Measurements from ENCODE around the gene HMCN2.

Gene HMCN2

DNA sequence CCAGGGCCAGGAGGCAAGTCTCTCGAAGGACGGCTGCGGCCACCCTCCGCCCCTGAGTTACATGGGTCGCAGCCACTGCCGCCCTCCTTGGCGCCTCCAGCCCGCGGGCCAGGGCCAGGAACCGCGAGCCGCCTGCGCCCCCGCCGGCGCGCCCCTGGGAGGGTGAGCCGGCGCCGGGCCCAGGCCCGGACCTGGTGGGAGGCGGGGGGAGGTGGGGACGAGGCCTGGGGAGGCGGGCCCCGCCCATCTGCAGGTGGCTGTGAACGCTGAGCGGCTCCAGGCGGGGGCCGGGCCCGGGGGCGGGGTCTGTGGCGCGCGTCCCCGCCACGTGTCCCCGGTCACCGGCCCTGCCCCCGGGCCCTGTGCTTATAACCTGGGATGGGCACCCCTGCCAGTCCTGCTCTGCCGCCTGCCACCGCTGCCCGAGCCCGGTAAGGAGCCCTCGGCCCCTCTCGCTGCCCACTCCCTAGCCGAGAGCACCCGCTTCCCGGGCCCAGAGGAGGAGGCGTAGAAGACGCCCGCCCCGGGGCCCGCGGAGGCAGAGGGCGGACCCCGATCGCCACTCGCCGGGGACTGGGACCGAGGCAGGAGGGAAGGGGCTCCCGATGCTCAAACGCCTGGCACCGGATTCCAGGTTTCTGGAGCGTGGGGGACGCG is 179.1 kb downstream of the HMCN2 start, which contains the start of gene ASS1:
Gene ASS1 (plus strand): TSS at position 397 of the 657 bp plus-strand sequence. CDS start 7,268 bp downstream, outside the sequence.
- DNase-seq (ENCODE audit: low read depth, low spot score) = no peak
- Histone ChIP-seq H3K36me3 (ENCODE audit: insufficient read depth, insufficient read length, low read length) (peaks cover 2% of the 10 kb centered on the region), H3K4me3 (ENCODE audit: insufficient read length, low read depth) (peak within 1 kb of the TSS; percentile 66), H3K9me3 (ENCODE audit: insufficient read depth, low read length) (peaks cover 18% of the 10 kb centered on the region), H3K9ac (ENCODE audit: insufficient read length, low read depth) (peak within 1 kb of the TSS; percentile 82), H3K27me3 (ENCODE audit: insufficient read depth, insufficient read length) (peaks cover 19% of the 10 kb centered on the region), H3K4me1 (ENCODE audit: insufficient read depth, insufficient read length) (peaks cover 23% of the 10 kb centered on the region)
- TF ChIP-seq ZNF274 (IDR thresholded peaks at IDR 0.05; ENCODE audit: low read depth, low read length) (no peak), YY1 (IDR thresholded peaks at IDR 0.05; ENCODE audit: insufficient read depth, insufficient read length) (no peak), SUZ12 (IDR thresholded peaks at IDR 0.05; ENCODE audit: extremely low read depth, insufficient read depth, insufficient read length) (no peak)

DNA sequence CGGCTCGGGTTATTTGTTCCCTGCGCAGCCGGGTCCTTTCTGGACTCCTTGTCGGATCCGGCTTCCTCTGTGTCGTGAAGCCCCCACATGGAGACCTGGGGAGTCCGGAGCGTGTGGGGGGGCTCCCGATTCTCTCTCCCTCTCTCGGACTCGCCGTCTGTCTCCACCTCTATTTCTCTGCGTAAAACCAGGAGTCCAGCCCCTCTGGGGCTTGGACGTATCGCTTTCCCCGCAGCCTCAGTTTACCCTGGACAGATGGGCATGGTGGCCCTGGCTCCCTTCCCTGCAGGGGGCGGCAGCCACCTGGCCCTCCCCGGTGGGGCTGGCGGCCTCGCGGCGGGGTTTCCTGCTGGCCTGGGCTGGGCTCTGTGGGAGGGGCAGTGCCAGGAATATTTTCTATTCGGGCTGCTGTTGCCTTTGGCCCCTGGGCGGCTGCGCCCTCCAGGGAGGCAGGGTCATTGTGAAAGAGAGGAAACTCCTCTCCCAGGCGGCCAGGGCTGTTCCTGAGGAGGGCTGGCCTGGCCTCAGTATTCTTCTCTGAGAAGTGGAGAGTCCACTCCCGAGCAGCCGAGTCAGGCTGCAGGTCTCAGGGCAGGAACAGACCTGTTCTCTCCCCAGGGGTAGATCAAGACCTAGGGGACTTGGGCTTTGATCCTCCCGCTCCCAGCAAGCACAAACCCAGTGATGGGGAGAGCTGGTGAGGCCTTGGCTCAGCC is 179.9 kb downstream of the HMCN2 start:
- Histone ChIP-seq H3K36me3 (ENCODE audit: insufficient read depth, insufficient read length, low read length) (peaks cover 2% of the 10 kb centered on the region), H3K27me3 (ENCODE audit: insufficient read depth, insufficient read length) (peaks cover 19% of the 10 kb centered on the region), H3K4me3 (ENCODE audit: insufficient read length, low read depth) (peak overlapping the region; percentile 66), H3K4me1 (ENCODE audit: insufficient read depth, insufficient read length) (peaks cover 27% of the 10 kb centered on the region), H3K9me3 (ENCODE audit: insufficient read depth, low read length) (peaks cover 18% of the 10 kb centered on the region), H3K9ac (ENCODE audit: insufficient read length, low read depth) (peak overlapping the region; percentile 82)
- TF ChIP-seq ZNF274 (IDR thresholded peaks at IDR 0.05; ENCODE audit: low read depth, low read length) = no peak
- no peak for TF ChIP-seq YY1 (IDR thresholded peaks at IDR 0.05; ENCODE audit: insufficient read depth, insufficient read length)
- TF ChIP-seq SUZ12 (IDR thresholded peaks at IDR 0.05; ENCODE audit: extremely low read depth, insufficient read depth, insufficient read length) = no peak
- no peak for DNase-seq (ENCODE audit: low read depth, low spot score)

DNA sequence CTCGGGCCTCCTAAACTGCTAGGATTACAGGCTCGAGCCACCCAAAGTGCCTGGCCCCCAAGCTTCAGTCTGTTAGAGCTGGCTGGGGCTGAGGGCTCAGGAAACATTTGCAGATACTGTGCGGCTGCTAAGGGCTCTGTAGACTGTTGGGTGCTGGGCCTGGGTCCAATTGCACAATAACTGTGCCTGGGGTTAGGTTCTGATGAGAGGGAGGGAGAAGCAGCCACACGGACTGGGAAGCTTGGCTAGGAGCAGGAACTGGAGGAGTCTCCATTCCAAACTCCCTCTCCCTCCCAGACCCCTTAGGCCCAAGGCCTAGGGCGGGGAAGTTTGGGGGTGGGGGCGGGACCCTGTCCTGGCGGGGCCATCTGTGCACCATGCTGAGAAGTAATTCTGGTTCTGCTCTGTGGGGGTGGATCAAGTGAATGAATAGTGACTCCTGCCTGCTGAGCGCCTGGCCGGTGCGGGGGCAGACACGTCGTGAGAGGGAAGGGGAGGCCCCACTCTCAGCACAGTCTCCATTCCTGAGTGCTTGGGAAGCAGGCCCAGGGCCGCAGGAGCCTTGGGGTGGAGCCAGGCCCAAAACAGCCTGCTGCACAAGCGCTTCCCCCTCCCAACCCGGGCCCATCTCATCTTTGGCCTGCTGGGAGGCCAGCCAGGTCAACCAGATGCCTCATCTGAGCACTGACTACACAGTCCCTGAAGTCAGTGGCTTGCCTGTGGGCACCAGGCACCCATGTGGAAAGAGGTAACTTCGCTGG is 180.7 kb downstream of the HMCN2 start:
- DNase-seq (ENCODE audit: low read depth, low spot score) = no peak
- H3K9me3 ChIP-seq (ENCODE audit: insufficient read depth, low read length) = peaks cover 11% of the 10 kb centered on the region
- peak overlapping the region; percentile 66 for H3K4me3 ChIP-seq (ENCODE audit: insufficient read length, low read depth)
- peaks cover 2% of the 10 kb centered on the region for H3K36me3 ChIP-seq (ENCODE audit: insufficient read depth, insufficient read length, low read length)
- TF ChIP-seq ZNF274 (IDR thresholded peaks at IDR 0.05; ENCODE audit: low read depth, low read length) (no peak), SUZ12 (IDR thresholded peaks at IDR 0.05; ENCODE audit: extremely low read depth, insufficient read depth, insufficient read length) (no peak), YY1 (IDR thresholded peaks at IDR 0.05; ENCODE audit: insufficient read depth, insufficient read length) (no peak)
- H3K27me3 ChIP-seq (ENCODE audit: insufficient read depth, insufficient read length) = peaks cover 19% of the 10 kb centered on the region
- H3K9ac ChIP-seq (ENCODE audit: insufficient read length, low read depth) = peak overlapping the region; percentile 82
- H3K4me1 ChIP-seq (ENCODE audit: insufficient read depth, insufficient read length) = peaks cover 36% of the 10 kb centered on the region

DNA sequence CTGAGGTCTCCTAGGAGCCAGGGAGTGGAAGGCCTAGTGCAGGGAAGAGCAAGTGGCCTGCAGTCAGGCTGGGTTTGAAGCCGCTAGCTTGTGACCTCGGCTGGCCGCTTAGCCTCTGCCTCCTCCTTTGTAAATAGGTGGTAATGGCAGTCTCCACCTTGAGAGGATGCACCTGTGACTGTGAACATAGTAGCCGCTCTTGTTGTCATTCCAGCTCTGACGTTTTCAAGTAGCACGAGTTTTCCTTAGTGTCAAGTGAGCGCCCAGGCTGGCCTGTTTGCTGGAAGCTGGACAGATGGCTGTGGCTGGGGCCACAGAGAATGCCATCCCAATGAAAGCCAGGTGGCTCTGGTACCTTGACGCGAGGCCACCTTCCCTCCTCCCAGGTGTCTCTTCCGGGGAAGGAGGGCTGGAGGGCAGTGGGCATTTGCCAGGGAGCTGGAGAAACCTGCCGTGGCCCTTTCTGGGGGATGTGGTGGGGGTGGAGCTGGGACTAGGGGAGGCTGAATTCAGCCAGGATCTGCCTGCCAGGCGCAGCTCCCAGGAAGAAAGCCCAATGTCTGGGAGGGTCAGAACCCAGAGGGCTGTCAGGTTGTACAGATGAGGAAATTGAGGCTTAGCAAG is 181.7 kb downstream of the HMCN2 start:
- peaks cover 46% of the 10 kb centered on the region for H3K4me1 ChIP-seq (ENCODE audit: insufficient read depth, insufficient read length)
- peaks cover 19% of the 10 kb centered on the region for H3K27me3 ChIP-seq (ENCODE audit: insufficient read depth, insufficient read length)
- H3K9ac ChIP-seq (ENCODE audit: insufficient read length, low read depth) = peak overlapping the region; percentile 82
- peak overlapping the region; percentile 66 for H3K4me3 ChIP-seq (ENCODE audit: insufficient read length, low read depth)
- DNase-seq (ENCODE audit: low read depth, low spot score) = no peak
- TF ChIP-seq YY1 (IDR thresholded peaks at IDR 0.05; ENCODE audit: insufficient read depth, insufficient read length) = no peak
- TF ChIP-seq SUZ12 (IDR thresholded peaks at IDR 0.05; ENCODE audit: extremely low read depth, insufficient read depth, insufficient read length) = no peak
- TF ChIP-seq ZNF274 (IDR thresholded peaks at IDR 0.05; ENCODE audit: low read depth, low read length) = no peak
- H3K9me3 ChIP-seq (ENCODE audit: insufficient read depth, low read length) = 0 out of 2 replicates have a peak, but pooled peaks cover under 1% of the 10 kb centered on the region
- H3K36me3 ChIP-seq (ENCODE audit: insufficient read depth, insufficient read length, low read length) = peaks cover 2% of the 10 kb centered on the region

DNA sequence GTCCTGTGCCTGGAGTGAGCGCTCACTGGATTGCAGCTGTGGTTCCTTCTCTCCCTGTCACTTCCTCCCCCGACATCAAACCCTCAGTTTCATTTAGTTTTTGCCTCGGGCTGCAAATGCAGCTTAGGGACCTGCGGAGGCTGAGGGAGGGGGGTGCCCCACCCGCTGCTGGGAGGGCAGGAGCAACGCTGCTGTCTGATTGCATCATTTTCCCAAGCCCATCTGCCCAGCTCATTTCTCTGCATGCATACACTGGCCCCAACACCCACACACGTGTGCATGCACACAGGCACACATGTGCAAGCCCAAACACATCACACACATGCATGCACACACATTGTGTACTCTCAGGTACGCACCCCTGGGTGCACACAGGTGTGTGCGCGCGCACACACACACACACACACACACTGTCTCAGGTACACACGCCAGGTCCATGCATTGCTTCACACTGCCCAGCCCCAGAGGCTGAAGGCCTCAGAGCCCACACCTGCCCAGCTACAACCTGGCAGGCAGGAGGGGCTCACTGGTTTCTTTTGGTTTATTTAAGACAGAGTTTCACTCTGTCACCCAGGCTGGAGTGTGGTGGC is 182.6 kb downstream of the HMCN2 start:
- Histone ChIP-seq H3K9ac (ENCODE audit: insufficient read length, low read depth) (peak overlapping the region; percentile 82), H3K27me3 (ENCODE audit: insufficient read depth, insufficient read length) (peaks cover 19% of the 10 kb centered on the region), H3K9me3 (ENCODE audit: insufficient read depth, low read length) (no peaks in the 10 kb centered on the region), H3K4me3 (ENCODE audit: insufficient read length, low read depth) (no peak overlapping the region), H3K36me3 (ENCODE audit: insufficient read depth, insufficient read length, low read length) (peaks cover 2% of the 10 kb centered on the region), H3K4me1 (ENCODE audit: insufficient read depth, insufficient read length) (peaks cover 49% of the 10 kb centered on the region)
- TF ChIP-seq SUZ12 (IDR thresholded peaks at IDR 0.05; ENCODE audit: extremely low read depth, insufficient read depth, insufficient read length) (no peak), YY1 (IDR thresholded peaks at IDR 0.05; ENCODE audit: insufficient read depth, insufficient read length) (no peak), ZNF274 (IDR thresholded peaks at IDR 0.05; ENCODE audit: low read depth, low read length) (no peak)
- no peak for DNase-seq (ENCODE audit: low read depth, low spot score)

DNA sequence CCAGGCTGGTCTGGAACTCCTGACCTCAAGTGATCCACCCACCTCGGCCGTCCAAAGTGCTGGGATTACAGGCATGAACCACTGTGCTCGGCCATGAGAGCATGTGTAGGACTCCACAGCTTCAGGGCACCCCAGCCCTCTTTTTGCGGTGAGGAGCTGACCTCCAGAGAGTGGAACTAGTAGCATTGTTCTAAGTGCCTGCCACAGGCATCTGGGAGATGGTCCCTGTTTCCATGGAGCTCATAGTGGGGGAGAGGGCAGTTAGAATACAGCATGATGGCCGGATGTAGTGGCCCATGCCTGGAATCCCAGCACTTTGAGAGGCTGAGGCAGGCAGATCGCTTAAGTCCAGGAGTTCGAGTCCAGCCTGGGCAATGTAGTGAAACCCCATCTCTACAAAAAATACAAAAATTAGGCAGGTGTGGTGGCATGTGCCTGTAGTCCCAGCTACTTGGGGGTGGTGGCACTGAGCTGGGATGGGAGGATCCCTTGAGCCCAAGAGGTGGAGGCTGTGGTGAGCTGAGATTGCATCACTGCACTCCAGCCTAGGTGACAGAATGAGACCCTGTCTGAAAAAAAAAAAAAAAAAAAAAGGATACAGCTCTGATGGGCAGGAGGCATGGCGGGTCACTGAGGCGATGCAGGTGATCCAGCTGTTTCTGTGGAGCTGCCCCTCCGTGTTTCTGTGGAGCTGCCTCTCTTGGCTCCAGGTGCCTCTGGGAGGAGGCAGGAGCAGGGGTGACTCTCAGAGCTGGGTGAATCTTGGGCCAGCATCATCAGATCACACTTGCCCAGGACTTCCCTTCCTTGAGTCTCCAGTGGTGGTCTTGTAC is 183.4 kb downstream of the HMCN2 start:
- H3K4me1 ChIP-seq (ENCODE audit: insufficient read depth, insufficient read length) = peaks cover 45% of the 10 kb centered on the region
- DNase-seq (ENCODE audit: low read depth, low spot score) = no peak
- no peaks in the 10 kb centered on the region for H3K9me3 ChIP-seq (ENCODE audit: insufficient read depth, low read length)
- TF ChIP-seq YY1 (IDR thresholded peaks at IDR 0.05; ENCODE audit: insufficient read depth, insufficient read length) = no peak
- TF ChIP-seq SUZ12 (IDR thresholded peaks at IDR 0.05; ENCODE audit: extremely low read depth, insufficient read depth, insufficient read length) = no peak
- TF ChIP-seq ZNF274 (IDR thresholded peaks at IDR 0.05; ENCODE audit: low read depth, low read length) = no peak
- H3K4me3 ChIP-seq (ENCODE audit: insufficient read length, low read depth) = no peak overlapping the region
- H3K36me3 ChIP-seq (ENCODE audit: insufficient read depth, insufficient read length, low read length) = peaks cover 2% of the 10 kb centered on the region
- no peak overlapping the region for H3K9ac ChIP-seq (ENCODE audit: insufficient read length, low read depth)
- H3K27me3 ChIP-seq (ENCODE audit: insufficient read depth, insufficient read length) = peaks cover 10% of the 10 kb centered on the region
